NT2/D1 (cell line): ENCODE results near the gene KRT71.

Source experiments
- SUZ12 ChIP-seq: IDR thresholded peaks from 2 replicates; pipeline ENCODE4 v1.6.1; 2011; ENCODE audit not compliant: insufficient read length, insufficient read depth; ENCODE audit errors: extremely low read depth
- YY1 ChIP-seq: IDR thresholded peaks from 2 replicates; pipeline ENCODE4 v1.6.1; 2011; ENCODE audit not compliant: insufficient read length, insufficient read depth
- ZNF274 ChIP-seq: IDR thresholded peaks from 2 replicates; pipeline ENCODE4 v1.6.1; 2011; ENCODE audit warnings: mild to moderate bottlenecking, low read depth, low read length

DNA sequence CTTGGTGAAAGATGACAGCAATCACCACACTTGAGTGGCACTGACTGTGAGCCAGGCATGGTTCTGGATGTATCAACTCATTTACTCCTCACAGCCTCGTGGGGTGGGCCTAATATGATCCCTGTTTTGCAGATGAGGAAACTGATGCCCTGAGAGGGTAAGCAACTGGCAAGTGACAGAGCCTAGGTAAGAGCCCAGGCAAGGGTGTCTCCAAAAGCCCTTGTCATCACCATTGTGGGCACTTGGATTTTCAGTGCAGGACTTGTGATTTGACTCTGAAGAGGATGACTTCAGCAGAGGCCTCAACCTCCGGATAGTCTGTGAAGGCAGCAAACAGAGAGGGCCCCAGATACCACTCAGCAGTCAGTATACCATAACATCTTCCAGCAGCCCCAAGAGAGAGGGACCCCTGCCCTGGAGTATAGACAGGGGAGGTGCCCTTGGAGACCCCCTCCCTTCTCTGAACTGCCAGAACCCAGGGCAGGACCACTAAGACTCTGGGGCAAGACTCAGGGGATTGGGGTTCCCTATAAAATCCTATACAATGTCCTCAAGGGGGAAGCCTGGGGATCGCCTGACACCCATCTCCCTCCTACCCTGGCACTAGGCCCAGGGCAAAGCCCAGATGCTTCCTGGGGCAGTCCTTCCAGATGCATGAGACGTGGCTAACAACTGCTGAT, 25.7 kb downstream of the KRT71 start:
- no peak for TF ChIP-seq ZNF274
- no peak for TF ChIP-seq SUZ12
- no peak for TF ChIP-seq YY1
